UCSD-AML1 (cell line): ENCODE data around the gene XPA.
"Not testable (repeated sequence)": the region's sequence is repeated elsewhere in the genome, so short reads cannot be mapped to it uniquely, and the experiment has no call there.

Experiments
- DNase-seq: peaks from one replicate; lab custom pipeline; 2025; ENCODE audit not compliant: unreplicated experiment; lab: John Stamatoyannopoulos, UW

Gene XPA

GRCh38 chr9:97696803-97697601, at the start of gene XPA:
Gene XPA (minus strand): TSS chr9:97697340. CDS start chr9:97697292, 48 bp downstream.
- DNase-seq, result peak; percentile 95

GRCh38 chr9:97744710-97745708, 47.9 kb upstream of the XPA start:
- DNase-seq, result no peak

- DNase-seq, result not testable (repeated sequence)
Measured at GRCh38 chr9:97744025-97744424, 46.9 kb upstream of the XPA start.

GRCh38 chr9:97742545-97742944, 45.4 kb upstream of the XPA start:
- DNase-seq, result no peak

GRCh38 chr9:97741947-97742346, 44.8 kb upstream of the XPA start:
- no peak for DNase-seq

GRCh38 chr9:97740848-97741821, 44.0 kb upstream of the XPA start:
- no peak for DNase-seq

GRCh38 chr9:97737429-97737828, 40.3 kb upstream of the XPA start:
- DNase-seq, result no peak

- no peak for DNase-seq
Measured at GRCh38 chr9:97735070-97735600, 38.0 kb upstream of the XPA start.

GRCh38 chr9:97726716-97727115, 29.6 kb upstream of the XPA start:
- no peak for DNase-seq

- DNase-seq, result no peak
Measured at GRCh38 chr9:97723819-97724218, 26.7 kb upstream of the XPA start.

GRCh38 chr9:97722331-97722730, 25.2 kb upstream of the XPA start:
- no peak for DNase-seq

- no peak for DNase-seq
Measured at GRCh38 chr9:97721396-97721795, 24.3 kb upstream of the XPA start.

GRCh38 chr9:97717866-97718265, 20.7 kb upstream of the XPA start:
- no peak for DNase-seq

GRCh38 chr9:97714435-97714834, 17.3 kb upstream of the XPA start:
- DNase-seq, result peak; percentile 21

- no peak for DNase-seq
Measured at GRCh38 chr9:97711223-97711626, 14.1 kb upstream of the XPA start.

GRCh38 chr9:97710356-97711222, 13.4 kb upstream of the XPA start:
- DNase-seq, result no peak

- no peak for DNase-seq
Measured at GRCh38 chr9:97706246-97706645, 9.1 kb upstream of the XPA start.

- DNase-seq, result no peak
Measured at GRCh38 chr9:97705354-97705950, 8.3 kb upstream of the XPA start.

- DNase-seq, result no peak
Measured at GRCh38 chr9:97704851-97705250, 7.7 kb upstream of the XPA start.
